Transverse colon (tissue), 4 donors: Measurements from ENCODE around the gene GSG1L. TPM values are rescaled to one million over a fixed set of nuclear protein-coding genes. Genes with fewer than 3 reads are reported as not detected.

Experiments
- DNase-seq: peaks from one replicate; pipeline ENCODE4 v3.0.0-alpha.2; 2019
- H3K27ac ChIP-seq, 4 donors: fragments of 200-600 bp; sonication (generic); 2 replicates each; pipeline ENCODE4 v1.5.1; 2016 to 2018; ENCODE audit warnings: inconsistent platforms in 4 of 4
- H3K27me3 ChIP-seq: fragments of 200-600 bp; sonication (generic); 2 replicates; pipeline ENCODE4 v1.5.1; 2017; ENCODE audit warnings: inconsistent platforms
- H3K36me3 ChIP-seq, 4 donors: fragments of 200-600 bp; sonication (generic); 2 replicates each; pipeline ENCODE4 v1.5.1; 2017 to 2019; ENCODE audit warnings: inconsistent platforms in 4 of 4
- H3K4me1 ChIP-seq, 4 donors: fragments of 200-600 bp; sonication (generic); 2 replicates each; pipeline ENCODE4 v1.5.1; 2017 to 2020; ENCODE audit warnings: inconsistent platforms in 4 of 4
- H3K4me3 ChIP-seq, 4 donors: fragments of 200-600 bp; sonication (generic); 1 replicate in 1 of 4; 2 replicates in 3 of 4; pipeline versions ENCODE4 v1.5.1 to v1.6.1; 2017 to 2019; ENCODE audit warnings: inconsistent platforms in 4 of 4
- H3K9me3 ChIP-seq, 2 donors: fragments of 200-600 bp; sonication (generic); 2 replicates each; pipeline ENCODE4 v1.5.1; 2017 to 2019; ENCODE audit warnings: inconsistent platforms in 2 of 2
- CTCF ChIP-seq, 5 experiments: fragments of 200-600 bp in 3 of 5; fragments of 450-650 bp in 2 of 5; sonication (generic) in 3 of 5; IDR thresholded peaks; 1 replicate in 2 of 5; 2 replicates in 3 of 5; pipeline ENCODE4 v1.5.1; 2016 to 2017; ENCODE audit warnings: antibody characterized with exemption in 5 of 5, inconsistent platforms in 3 of 5, mild to moderate bottlenecking in 2 of 5, moderate library complexity in 1 of 5
- EP300 ChIP-seq: sonication (generic); formaldehyde crosslinking; IDR thresholded peaks from one replicate; pipeline ENCODE4 v1.6.1; 2017; ENCODE audit warnings: antibody characterized with exemption, low read depth
- POLR2A ChIP-seq: fragments of 450-650 bp; IDR thresholded peaks from one replicate; pipeline ENCODE4 v1.6.1; 2016; ENCODE audit warnings: antibody characterized with exemption, mild to moderate bottlenecking, moderate library complexity
- POLR2AphosphoS5 ChIP-seq, 3 donors: sonication (generic); formaldehyde crosslinking; IDR thresholded peaks; one replicate each; pipeline ENCODE4 v1.6.1; 2016; ENCODE audit warnings: antibody characterized with exemption in 3 of 3
- WGBS, 2 donors: methylation state at CpG; one replicate each; pipeline ENCODE4 v1.1.5; 2018; ENCODE audit warnings: low coverage in 1 of 2; 5-methylcytosine and 5-hydroxymethylcytosine counted together
- in situ Hi-C, 4 donors: fragments of 200-750 bp; cut with MboI; loops; one replicate each; pipeline versions ENCODE4 v1.15.0 to v1.15.1; 2017; ENCODE audit warnings: low sequenced_read_pairs in 3 of 4, low pct_ligation_motif_present in 1 of 4, low pct_unique_long_range_greater_than_20kb in 1 of 4
- intact Hi-C: fragments of 100-400 bp; cut with DNase I; formaldehyde crosslinking; loops from one replicate; pipeline ENCODE4 v1.15.1; 2023; ENCODE audit warnings: low total_unique reads
- total RNA-seq, 4 donors: library from RNA; depleted of rRNA; stranded (reverse); fragments of >200 nt; gene quantifications; one replicate each; pipeline ENCODE4 v1.1.0, GENCODE V29; 2016

GSG1L gene
- total RNA-seq, 4 donors from 2014 or later: not detected

- in situ Hi-C loops (no loop called here), intact Hi-C loops (no loop called here)
- no peak overlapping the region for H3K27ac ChIP-seq
- 80% methylated on average over 19 of the region's 19 CpGs; no CpG with 5 or more reads in 1 of the 2 donors for WGBS, 2 donors
- DNase-seq: no peak
- H3K36me3 ChIP-seq: no peaks in the 10 kb centered on the region
- H3K4me3 ChIP-seq: no peak overlapping the region
- no peak for TF ChIP-seq POLR2AphosphoS5 (IDR thresholded peaks at IDR 0.05)
- no peak for TF ChIP-seq CTCF (IDR thresholded peaks at IDR 0.05)
- no peak for TF ChIP-seq EP300
- no peak for TF ChIP-seq POLR2A
- no peaks in the 10 kb centered on the region for H3K27me3 ChIP-seq
- H3K4me1 ChIP-seq: no peaks in the 10 kb centered on the region
- no peaks in the 10 kb centered on the region for H3K9me3 ChIP-seq
Measured at GRCh38 chr16:28090646-28091377, 27.3 kb upstream of the GSG1L start.

- no peaks in the 10 kb centered on the region for H3K27me3 ChIP-seq
- intact Hi-C loops: no loop called here
- H3K9me3 ChIP-seq: no peaks in the 10 kb centered on the region
- no peak overlapping the region for H3K27ac ChIP-seq
- DNase-seq: no peak
- 73 to 87% methylated on average over 2 to 7 of the region's 7 CpGs for WGBS, 2 donors
- H3K4me1 ChIP-seq: no peaks in the 10 kb centered on the region
- TF ChIP-seq POLR2A: no peak
- no peak for TF ChIP-seq POLR2AphosphoS5 (IDR thresholded peaks at IDR 0.05)
- no peak for TF ChIP-seq EP300
- TF ChIP-seq CTCF (IDR thresholded peaks at IDR 0.05): no peak
- H3K4me3 ChIP-seq: no peak overlapping the region
- no peaks in the 10 kb centered on the region for H3K36me3 ChIP-seq
- in situ Hi-C loops: no loop called here
Measured at GRCh38 chr16:28089992-28090365, 26.5 kb upstream of the GSG1L start.

GRCh38 chr16:28089205-28089991 is 25.9 kb upstream of the GSG1L start:
- no peaks in the 10 kb centered on the region for H3K36me3 ChIP-seq
- intact Hi-C loops: no loop called here
- no peaks in the 10 kb centered on the region for H3K9me3 ChIP-seq
- no peak for DNase-seq
- no peaks in the 10 kb centered on the region for H3K4me1 ChIP-seq
- no peaks in the 10 kb centered on the region for H3K27me3 ChIP-seq
- WGBS, 2 donors: 95 to 100% methylated on average over 1 to 3 of the region's 3 CpGs
- TF ChIP-seq CTCF (IDR thresholded peaks at IDR 0.05): no peak
- no peak for TF ChIP-seq POLR2A
- TF ChIP-seq EP300: no peak
- in situ Hi-C loops: no loop called here
- no peak overlapping the region for H3K4me3 ChIP-seq
- no peak overlapping the region for H3K27ac ChIP-seq

- 88% methylated on average over 7 of the region's 7 CpGs; no CpG with 5 or more reads in 1 of the 2 donors for WGBS, 2 donors
- Histone ChIP-seq H3K4me3 (no peak overlapping the region), H3K36me3 (no peaks in the 10 kb centered on the region), H3K27me3 (no peaks in the 10 kb centered on the region), H3K9me3 (no peaks in the 10 kb centered on the region), H3K27ac (no peak overlapping the region), H3K4me1 (peaks cover 0 to 4% (median 2%) of the 10 kb centered on the region in 4 donors)
- in situ Hi-C loops (no loop called here), intact Hi-C loops (no loop called here)
- no peak for DNase-seq
- TF ChIP-seq POLR2A: no peak
- no peak for TF ChIP-seq CTCF (IDR thresholded peaks at IDR 0.05)
- TF ChIP-seq EP300: no peak
- no peak for TF ChIP-seq POLR2AphosphoS5 (IDR thresholded peaks at IDR 0.05)
Measured at GRCh38 chr16:28087675-28088300, 24.3 kb upstream of the GSG1L start.
